Fibroblast of gingiva (primary cell): ENCODE data around the gene SMLR1.

Source experiments
- DNase-seq: peaks from one replicate; pipeline ENCODE4 v3.0.0-alpha.2; 2011; ENCODE audit warnings: low read depth

Gene SMLR1

DNA sequence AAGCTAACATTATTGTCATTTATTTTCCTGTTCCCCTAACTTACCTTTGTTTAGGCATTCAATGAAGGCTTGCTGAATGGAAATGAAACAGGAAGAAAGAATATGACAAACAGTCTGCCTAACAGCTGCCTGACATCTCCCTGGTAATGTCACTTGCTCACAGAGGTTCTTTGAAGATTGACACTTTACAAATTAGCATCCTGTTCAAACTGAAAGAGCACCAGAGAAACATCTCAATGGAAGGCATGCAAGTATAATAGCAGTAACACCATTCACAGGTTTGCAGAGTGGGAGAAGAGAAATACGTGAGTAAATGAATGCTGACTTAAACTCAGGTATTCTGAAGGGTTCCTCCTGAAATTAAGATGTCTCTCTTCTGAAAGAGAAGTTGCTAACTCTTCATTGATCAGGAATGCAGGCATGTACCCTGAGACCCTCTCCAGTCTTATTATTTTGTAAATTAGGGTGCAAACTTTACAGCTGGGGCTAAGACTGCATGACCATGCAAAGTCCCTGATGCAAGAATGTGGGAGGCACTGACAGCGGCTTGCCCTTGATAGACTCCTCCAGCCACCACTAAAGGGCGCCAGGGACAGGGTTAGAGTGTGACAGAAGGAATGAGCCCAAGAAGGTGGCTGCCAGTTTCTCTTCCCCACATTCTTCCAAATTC, 1.3 kb upstream of the SMLR1 start:
- DNase-seq = no peak

DNA sequence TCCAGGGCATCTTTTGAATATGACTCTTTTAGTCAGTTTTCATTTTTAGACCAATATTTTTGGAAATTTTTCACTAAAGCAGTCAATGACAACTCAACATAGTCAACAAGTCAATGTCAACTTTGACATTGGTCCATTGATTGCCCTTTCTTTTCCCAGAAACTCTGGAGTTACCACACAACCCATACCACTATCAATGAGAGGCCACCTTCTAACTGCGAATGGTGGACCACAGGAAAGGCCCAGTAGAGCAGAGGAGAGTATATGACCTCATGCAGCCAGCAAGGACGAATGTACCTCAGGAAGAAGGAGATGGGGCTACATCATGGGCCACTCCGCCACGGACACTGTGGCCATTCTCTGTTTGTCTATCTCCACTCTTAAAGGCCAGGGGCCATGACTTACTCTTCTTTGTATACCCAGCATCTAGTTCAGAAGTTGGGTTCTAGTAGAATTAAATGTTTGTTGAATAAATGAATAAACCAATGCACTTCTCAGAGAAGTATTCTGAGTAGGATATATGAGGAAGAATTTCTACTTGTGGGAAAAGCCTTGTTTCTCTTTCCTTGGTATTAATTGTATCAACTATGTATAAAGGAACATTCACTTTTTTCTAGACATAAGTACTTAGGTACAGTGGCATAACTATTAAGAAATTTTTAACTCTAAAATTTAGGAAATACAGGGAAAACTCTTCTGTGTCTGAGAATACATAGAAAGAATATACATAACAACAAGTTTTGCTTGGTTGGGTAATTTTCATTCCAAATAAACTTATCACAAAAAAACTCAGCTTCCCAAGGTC, 562 bp upstream of the SMLR1 start:
- no peak for DNase-seq

DNA sequence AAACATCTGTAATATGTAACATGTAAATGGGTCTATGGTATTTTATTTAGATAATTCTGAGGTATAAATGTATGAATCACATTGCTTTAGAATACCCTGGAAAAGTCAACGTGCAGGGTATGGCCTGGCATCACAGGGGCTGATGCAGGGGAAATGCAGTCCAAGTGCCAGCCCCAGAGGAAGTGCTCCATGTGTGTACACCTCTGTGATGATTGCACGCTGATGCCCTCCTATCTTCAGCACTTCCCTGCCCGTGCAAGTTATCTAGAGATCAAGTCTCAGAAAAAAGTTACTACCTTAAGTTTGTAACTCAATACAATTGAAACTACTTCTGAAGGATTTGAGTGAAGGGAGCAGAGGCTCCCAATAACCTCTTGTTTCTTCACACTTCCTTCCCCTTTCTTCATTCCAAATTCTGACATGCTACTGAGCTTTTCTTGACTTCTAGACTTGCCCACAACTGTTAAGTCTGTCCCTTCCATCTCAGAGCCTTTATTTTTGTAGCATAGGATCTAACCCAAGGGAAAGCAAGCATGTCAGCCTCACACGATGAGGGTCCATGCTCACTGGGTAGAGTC, 2.2 kb downstream of the SMLR1 start:
- no peak for DNase-seq

DNA sequence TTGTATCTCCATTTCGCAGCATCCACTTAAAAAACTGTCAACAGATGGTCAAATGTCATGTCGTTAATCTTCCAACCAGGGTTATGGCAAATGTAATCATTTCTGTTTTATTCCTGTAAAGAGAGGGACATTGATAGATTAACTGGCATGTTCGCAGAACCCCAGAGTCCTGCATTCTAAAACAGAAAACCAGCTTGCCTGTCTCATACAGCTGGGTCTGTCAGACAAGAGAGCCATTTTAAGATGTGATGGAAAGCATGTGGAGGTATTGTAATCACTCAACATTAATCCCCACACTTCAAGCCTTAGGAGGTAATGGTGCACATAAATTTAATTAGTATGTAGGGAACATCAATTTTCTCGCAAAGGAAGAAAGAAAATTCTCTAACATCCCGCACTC, 4.4 kb downstream of the SMLR1 start:
- no peak for DNase-seq

DNA sequence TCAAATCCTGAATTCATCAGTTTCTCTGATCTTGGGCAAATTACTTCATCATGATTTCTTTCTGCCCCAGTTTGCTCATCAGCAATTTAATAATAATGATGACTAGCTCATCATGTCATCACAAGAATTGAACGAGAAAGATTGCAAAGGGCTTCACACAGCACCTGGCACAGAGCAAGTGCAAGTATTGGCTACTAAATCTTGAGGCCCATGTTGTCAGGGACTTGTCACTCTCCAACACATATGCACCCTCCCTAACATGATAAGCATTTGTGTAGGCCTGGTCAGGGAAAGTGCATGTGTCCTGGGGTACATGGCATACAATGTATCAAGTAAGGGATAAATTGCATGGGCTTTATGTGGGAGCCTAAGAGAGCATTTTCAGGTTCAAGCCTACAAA, 6.4 kb downstream of the SMLR1 start:
- DNase-seq = no peak

DNA sequence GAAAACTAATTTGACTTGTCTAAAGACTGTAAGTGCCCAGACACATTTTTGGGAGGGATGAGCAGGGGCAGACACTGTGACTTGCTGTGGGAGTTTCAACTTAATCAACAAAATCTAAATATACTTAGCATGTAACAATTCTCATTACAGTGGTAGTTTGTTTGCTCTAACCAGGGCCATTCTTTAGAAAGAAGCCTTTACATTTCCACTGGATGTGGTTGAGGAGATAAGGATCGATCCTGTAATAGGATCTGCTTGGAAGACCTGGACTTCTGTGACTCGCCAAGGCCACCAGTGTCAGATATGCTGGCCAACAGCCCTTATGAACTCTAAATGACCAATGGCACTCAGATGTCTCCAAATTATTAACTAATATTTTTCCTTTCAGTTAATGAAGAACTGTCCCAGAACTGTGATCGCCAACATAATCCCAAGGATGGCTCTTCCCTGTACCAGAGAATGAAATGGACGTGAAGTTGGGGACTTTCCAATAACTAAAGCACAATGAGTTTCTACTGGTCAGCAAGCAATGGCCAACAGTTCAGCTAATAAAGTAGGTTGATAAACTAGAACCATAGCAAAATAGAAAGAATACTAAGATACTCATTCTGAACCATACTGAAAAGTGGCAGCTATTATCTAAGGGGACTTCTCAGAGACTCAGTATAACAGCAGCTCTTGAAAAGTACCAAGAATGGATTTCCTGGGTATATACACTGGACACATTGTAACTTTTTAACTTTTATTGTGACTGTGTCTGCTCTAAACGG, 7.5 kb downstream of the SMLR1 start:
- DNase-seq = no peak

DNA sequence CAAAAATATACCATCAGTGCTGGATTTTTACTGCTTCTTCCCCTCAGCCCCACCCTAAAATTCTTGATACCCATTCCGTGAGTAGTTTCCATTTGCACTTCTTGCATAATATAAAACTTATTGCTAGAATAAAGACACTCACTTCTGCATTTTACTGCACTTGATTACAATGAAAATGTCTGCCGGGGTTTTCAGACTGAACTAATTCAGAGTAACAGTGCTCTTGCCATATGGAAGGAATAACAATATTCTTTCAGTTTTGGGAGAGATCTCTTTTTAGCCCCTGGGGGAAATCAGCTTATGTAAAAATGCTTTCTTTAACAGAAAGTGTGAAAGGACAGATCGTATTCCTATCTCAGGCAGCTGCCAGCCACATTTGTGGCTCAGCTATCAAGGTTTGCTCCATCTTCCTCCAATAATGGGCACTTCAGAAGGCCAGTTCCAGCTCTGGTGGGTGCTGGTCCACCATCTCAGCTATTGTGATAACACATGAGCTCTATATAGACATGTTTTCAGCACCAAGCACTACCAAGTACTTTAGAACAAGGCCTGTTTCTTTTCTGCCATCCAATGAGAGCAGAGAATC, 8.9 kb downstream of the SMLR1 start:
- DNase-seq = no peak

DNA sequence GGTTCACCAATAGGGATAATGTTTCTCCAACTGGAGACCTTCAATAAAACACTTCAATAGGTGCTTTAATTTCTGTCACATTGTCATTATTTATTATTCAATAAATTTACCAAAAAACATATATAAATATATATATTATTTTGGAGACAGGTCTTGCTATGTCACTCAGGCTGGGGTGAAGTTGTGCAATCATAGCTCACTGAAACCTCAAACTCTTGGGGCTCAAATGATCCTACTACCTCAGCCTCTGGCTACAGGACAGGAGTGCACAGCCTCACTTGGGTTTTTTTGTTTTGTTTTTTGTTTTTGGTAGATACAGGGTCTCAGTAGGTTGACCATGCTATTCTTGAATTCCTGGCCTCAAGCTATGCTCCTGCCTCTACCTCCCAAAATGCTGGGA, 9.9 kb downstream of the SMLR1 start:
- no peak for DNase-seq

DNA sequence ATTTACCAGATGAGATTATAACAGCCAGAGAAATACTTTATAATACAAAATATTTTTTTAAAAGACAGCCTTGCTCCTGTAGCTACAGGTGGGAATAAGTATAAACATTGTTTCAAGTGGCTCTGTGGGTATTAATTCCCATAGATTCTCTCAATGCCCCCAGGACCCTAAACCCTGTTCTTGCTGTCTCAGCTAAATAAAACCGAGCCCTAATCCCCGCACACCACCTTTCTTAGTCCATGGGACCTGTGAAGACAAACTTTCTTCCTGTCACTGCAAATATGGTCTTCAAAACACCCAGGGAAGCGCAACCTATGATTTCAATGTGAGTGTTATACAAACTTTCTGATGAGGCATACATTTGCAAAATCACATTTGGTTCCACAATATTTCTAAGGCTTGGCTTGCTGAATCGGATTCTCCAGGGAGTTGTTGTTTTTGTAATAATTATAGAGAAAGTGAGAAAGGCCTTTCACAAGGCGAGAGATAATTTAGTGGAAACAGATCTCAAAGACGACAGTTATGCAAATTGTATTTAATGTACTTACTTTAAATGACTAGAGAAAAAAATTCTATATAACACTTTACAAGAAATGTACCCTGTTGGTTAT, 11.1 kb downstream of the SMLR1 start:
- DNase-seq = no peak

DNA sequence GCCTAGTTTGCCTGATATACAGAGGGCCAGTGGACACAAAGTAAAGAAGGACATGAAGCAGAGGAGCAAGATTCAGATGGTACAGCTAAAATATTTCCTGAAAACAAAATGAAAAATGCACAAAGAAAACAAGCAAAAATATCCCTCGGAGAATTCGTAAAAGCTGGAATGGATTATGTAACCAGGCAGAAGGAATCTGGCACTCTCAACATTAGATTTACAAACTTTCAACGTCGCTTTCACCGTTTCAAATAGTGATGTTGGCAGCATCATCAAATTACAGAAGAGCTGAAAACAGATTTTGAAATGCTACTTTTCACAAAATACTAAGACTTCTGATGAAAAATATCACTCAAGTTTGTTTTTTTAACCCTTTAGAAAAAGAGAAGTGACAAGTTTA, 11.7 kb downstream of the SMLR1 start:
- DNase-seq = no peak

DNA sequence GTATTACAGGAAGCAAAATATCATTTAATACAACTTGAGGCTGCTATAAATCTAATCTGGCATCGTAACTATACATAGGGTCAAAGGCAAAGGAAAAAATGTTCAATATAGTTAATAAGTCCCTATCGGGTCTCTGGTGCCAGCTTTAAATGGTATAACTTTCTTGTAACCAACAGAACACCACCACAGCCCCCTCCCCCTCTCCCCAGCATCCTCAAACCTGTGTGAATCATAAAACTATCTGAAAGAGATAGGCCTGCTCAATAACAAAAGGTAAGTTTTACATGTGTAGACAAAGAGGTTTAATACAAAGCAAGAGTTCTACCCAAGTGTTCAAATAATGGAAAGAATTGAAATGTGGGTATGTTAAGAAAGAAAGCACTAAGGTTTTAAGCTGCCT, 12.2 kb downstream of the SMLR1 start:
- no peak for DNase-seq

DNA sequence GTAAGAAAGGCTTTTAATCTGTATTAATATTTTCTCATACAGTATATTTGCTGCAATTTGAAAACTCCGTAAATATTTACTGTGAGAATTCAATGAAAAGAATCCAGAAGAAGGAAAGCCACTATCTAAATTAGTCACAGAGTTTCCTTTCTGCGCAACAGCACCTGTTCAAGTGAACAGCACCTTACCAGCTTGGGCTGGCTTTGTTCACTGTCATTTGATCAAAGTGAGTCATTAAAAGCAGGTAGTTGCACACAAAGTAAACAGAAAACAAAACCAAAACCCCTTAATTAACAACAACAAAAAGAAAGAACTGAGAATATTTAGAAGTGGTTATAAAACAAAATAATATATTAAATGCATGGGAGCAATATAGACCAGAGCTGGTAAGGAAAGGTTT, 12.8 kb downstream of the SMLR1 start:
- no peak for DNase-seq

DNA sequence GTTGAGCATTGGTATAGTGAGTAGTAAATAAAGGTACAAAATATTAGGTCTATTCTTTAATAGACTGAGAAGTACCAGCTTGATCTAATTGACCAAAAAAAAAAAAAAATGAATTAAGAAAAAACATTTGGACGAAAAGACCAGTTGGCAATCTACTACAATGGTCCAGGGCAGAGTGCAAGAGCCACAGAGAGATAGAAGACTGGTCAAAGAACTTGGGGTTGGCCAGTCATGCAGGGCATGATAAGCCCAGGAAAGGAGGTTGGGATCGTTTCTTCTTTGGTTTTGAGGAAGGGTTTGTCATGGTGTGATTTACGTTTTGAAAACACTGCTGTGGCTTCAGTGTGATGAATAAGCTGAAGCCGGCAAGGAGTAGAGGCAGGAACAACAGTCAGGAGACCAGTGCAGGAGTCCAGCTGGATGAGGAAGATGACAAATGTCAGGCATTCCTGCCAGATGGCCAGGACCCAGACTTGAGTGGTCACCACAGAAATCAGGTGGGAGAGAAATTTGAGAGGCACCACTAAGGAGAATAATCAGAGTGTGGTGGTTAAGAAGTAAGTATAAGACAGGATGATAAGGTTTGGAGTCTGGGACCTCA, 14.0 kb downstream of the SMLR1 start:
- no peak for DNase-seq

DNA sequence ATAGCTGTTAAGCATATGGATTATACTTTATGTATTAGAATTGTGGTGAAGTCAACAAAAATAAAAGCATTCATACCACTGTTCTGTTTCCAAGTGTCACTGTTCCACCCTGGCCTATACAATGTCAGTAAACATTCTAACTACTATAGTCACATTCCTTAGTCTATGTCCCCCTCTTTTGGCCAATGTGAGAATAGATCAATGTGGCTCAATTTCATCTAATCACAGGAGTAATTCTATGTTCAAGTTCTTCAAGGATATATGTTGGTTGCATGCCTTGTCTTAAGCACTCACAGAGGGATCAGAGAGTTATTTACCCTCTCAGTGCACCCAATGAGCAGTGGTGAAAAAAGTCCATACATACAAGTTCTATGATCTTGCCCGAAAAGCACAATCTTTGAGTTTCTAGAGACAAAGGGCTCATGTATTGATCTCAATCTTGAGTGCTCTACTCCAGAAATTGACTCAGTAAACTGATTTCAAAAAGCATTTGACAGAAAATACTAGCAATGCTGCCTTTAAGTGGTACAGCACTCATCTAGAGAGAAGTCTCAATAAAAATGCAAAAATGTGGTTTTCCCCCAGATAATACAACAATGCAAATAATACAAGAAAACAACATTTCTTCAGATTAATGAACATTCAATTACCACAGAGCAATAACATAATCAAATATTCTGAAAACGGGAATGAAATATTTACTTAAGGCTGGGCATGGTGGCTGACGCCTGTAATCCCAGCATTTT, 16.5 kb downstream of the SMLR1 start:
- peak; percentile 33 for DNase-seq

DNA sequence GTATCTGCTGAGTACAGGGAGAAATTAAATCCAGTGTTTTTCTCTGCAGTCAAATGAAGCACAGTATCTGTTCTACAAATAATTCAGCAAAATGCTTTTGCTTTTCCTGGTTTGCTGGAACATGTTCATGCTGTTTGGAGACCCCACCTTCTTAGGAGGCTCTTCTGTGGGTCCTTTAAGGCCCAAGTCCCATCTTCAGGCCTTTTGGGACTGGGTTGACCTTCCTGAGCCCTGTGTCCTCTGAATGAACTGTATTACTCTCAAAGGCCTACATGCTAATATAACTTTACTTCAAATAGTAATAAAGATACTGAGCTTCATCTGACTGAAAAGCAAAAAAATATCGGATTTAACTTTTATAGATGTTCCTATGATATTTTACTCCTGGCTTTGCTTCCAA, 19.3 kb downstream of the SMLR1 start:
- DNase-seq = no peak

DNA sequence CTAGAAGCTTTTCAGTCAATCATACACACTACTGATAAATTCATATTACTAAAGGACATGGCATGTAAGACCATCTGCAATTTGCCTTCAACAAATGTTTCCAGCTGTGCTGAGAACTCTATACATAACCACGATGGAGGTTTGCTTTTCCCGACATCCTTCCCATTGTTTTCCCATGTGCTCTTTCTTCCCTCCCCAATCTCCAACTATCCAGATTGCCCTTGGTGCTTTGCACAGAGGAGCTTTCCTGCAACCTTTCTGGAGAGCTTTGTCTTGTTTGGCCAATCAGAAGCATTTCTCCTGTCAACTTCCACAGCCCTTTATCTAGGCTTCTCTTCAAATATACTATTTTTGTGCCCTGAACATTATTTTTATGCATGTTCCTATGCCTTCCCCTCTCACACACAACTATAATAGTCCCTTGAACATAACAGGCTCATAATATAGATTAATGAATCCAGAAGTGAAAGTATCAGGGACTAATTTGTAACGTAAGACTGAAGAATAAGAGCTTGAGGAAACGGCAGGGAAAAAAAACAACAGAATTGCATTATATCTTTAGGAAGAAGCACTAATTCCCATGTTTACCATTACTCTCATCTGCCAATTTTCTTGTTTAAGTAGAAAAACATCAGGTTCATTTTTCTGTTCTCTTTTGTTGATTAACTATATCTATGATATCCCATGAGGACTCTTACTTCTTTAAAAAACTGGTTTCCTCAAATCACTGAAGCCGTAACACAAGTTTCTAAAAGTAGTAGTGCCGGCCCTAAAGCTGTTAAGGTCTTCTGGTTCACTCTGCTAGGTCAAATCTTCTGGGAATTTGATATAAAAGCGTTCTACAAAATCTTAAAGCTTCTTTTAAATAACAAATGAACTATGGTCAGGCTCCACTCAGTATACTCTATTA, 20.1 kb downstream of the SMLR1 start:
- DNase-seq = no peak

DNA sequence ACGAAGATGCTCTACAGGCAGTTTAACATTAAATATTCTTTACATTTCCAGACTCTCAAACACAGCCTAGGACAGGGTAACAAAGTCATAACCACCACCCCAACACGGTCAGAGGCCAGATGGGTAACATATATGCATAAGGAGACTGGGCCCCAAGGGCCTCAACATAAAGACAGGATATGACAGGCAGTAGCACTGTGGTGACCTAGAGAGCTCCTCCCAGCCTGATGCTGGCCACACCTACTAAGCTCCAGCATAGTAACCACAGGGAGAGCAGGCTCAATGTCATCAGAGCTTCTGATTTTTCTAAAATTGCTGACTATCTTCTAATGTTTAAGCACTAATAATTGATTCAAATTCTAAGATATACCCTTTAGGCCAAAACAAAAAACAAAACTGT, 21.7 kb downstream of the SMLR1 start:
- no peak for DNase-seq

DNA sequence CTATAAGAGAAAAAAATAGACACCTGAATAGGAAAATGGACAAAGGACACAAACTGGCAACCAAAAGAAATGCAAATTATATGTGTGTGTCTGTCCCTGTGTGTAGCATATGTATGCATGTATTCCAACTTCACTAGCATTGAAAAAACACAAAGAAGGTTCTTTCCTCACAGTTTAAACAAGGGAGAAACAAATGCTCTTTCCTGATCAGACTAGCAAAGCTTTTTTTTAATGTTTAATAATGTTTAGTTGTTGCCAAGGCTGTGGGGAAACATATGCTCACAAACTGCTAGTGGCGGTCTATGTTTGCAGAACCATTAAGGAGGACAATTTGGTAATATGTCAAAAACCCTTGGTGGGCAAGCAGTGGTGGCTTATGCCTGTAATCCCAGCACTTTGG, 22.4 kb downstream of the SMLR1 start:
- no peak for DNase-seq

DNA sequence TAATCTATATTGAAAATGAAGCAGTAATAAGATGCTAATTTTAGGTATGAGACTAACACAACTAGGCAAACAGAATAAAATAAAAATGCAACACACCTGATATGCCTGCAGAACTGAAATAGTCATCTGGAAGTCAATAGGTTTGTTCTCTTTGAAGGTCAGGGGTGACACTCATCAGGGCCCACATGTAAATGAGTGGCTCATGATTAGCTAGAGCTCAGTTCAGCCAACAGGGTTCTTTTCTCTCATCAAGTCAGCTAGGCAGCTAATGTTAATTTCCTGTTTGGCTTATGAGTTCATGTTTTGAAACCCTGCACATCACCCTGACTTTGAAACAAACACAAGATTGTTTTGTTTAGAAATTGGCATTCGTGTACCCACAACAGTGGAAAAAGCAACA, 23.8 kb downstream of the SMLR1 start:
- DNase-seq = no peak
